Measurements from ENCODE around the gene ARFGEF2.
"Not testable (repeated sequence)": the region's sequence is repeated elsewhere in the genome, so short reads cannot be mapped to it uniquely, and the experiment has no call there.

The ARFGEF2 gene

GRCh38 chr20:48995589-48995988, 74.1 kb downstream of the ARFGEF2 start:
- DNase-seq (ENCODE audit: low read depth in 2 of 2): no peak

- no peak for DNase-seq (ENCODE audit: low read depth in 2 of 2)
Measured at GRCh38 chr20:48999890-49000870, 78.7 kb downstream of the ARFGEF2 start.

- DNase-seq (ENCODE audit: low read depth in 2 of 2): no peak
Measured at GRCh38 chr20:49001741-49002140, 80.2 kb downstream of the ARFGEF2 start.

DNA sequence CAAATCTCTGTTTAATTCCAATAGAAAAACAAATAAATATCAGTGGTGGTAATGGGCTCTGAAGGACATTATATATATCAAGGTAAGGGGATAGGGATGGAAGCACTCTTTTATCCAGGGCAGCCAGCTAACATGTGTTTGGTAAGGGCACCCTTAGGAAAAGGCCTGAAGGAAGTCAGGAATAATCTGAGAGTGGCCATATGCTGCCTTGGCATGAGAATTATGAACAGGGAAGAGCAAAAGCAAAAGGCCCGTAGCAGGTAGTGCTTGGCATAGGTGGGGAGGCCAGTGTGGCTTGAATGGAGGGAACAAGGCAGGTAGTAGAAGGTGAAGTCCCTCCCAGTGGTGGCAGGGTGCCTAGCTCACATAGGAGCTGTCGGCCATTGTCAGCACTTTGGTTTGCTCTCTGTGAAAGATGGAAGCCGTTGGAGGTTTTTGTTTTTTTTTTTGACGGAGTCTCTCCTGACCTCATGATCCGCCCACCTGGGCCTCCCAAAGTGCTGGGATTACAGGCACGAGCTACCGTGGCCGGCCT, 85.0 kb downstream of the ARFGEF2 start:
- no peak for DNase-seq (ENCODE audit: low read depth in 2 of 2)

- no peak for DNase-seq (ENCODE audit: low read depth in 2 of 2)
Measured at GRCh38 chr20:49009899-49010631, 88.6 kb downstream of the ARFGEF2 start.

GRCh38 chr20:49024220-49024619, 102.7 kb downstream of the ARFGEF2 start:
- DNase-seq (ENCODE audit: low read depth in 2 of 2): no peak

DNA sequence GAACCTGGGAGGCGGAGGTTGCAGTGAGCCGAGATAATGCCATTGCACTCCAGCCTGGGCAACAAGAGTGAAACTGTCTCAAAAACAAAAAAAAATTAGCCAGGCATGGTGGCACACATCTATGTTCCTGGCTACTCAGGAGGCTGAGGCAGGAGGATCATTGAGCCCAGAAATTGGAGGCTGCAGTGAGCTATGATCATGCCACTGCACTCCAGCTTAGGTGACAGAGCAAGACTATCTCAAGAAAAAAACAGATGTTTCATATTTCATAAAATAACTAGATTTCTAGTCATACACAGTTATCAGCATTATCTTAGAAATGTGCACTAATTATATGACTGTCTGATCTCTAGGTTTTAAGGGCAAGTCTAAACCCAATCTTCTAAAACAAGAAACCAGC, 106.7 kb downstream of the ARFGEF2 start:
- DNase-seq (ENCODE audit: low read depth in 2 of 2): not testable (repeated sequence)

- no peak for DNase-seq (ENCODE audit: low read depth in 2 of 2)
Measured at GRCh38 chr20:49028684-49029083, 107.2 kb downstream of the ARFGEF2 start.

DNA sequence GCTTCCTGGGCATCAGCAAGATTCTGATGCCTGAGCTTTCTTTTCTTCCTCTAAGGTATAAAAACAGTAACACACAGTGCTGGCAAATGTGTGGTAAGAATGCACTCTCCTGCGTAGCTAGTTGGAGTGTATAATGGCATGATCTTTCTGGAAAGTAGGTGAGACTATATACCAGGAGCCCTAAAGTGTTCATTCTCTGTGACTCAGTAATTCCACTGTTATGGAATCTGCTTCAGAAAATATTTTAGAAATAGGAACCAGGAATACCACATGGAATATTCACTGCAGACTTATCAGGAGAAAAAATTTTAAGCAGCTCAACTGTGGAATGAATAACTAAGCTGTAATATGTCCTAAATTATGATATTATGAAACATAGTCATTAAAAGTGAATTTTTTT, 107.7 kb downstream of the ARFGEF2 start:
- DNase-seq (ENCODE audit: low read depth in 2 of 2): no peak

GRCh38 chr20:49030954-49031619, 109.6 kb downstream of the ARFGEF2 start:
- DNase-seq (ENCODE audit: low read depth in 2 of 2): no peak

DNA sequence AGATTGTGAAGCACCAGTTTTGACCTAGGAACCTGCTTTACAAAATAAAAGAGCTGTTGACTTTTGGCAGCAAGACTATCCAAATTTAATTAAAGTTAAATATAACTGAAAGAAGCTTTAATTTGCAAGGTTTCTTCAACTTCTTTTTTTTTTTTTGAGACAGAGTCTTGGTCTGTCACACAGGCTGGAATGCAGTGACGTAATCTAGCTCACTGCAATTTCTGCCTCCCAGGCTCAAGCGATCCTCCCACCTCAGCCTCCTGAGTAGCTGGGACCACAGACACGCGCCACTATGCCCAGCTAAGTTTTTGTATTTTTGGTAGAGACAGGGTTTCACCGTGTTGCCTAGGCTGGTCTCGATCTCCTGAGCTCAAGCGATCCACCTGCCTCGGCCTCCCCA, 110.9 kb downstream of the ARFGEF2 start:
- no peak for DNase-seq (ENCODE audit: low read depth in 2 of 2)

GRCh38 chr20:49034070-49034732, 112.7 kb downstream of the ARFGEF2 start:
- no peak for DNase-seq (ENCODE audit: low read depth in 2 of 2)

- no peak for DNase-seq (ENCODE audit: low read depth in 2 of 2)
Measured at GRCh38 chr20:49037962-49038387, 116.5 kb downstream of the ARFGEF2 start.

DNA sequence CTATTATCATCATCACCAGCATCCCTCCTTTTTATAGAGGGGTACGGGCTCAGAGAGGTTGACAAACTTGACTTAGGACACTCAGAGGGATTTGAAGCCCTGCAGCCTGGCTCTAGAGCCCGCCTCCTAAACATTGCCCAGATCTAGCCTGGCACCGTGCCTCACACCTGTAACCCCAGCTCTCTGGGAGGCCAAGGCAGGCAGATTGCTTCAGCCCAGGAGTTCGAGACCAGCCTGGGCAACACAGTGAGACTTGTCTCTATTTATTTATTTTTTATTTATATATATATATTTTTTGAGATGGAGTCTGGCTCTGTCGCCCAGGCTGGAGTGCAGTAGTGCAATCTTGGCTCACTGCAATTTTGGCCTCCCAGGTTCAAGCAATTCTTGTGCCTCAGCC, 118.3 kb downstream of the ARFGEF2 start:
- DNase-seq (ENCODE audit: low read depth in 2 of 2): no peak

DNA sequence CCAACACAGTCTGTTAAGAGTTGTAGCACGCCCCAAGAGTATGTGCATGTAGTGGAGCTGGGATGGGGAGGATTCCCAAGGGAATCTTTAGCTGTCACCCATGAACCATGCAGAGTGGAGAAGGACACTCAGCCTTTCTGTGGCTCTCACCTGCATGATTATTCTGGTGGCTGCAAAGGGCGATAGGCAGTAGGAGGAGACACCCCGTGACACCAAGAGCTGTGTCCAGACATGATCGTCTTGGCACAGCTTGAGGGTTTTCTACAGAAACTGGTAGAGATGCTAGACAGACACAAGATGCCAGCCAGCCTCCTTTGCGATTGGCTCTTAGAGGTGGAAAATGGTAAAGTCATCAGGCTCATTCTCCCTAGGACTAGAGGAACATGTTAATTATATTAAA, 121.5 kb downstream of the ARFGEF2 start:
- DNase-seq (ENCODE audit: low read depth in 2 of 2): no peak

- DNase-seq (ENCODE audit: low read depth in 2 of 2): no peak
Measured at GRCh38 chr20:49045440-49046086, 124.1 kb downstream of the ARFGEF2 start.

DNA sequence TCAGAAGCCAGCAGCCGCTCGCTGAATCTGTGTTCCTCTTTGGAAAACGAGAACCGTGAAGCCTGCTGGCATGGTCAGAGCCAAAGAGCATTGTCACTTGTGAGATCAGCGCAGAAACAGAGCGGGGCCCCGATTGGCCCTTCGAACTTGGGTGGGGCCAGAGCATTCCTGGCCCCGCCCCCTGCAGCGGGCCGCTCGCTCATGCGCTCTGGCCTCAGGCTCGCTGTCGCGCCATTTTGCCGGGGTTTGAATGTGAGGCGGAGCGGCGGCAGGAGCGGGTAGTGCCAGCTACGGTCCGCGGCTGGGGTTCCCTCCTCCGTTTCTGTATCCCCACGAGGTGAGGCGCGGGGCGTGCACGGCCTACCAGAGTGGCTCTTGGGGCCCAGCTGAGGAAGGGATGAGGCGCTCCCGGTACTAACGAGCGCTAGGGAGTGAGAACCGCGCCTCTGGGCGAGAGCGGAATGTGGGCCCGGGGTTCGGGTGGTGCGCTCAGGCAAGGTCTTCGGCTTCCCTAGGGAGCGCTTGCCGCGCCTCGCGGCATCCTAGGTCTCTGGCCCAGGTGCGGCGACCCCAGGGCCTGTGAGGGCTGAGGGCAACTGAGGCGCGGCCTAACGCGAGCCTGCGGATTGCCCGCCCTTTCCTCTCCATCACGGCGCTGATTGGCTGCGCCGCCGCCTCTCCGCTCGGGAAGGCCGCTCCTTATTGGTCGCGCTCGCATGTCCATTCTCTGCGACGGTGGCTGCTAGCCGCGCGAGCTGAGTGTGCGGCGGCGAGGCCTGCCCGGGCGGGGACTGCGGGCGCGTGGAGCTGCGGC, 124.8 kb downstream of the ARFGEF2 start, which contains the start of gene CSE1L:
Gene CSE1L, plus strand, starts transcription at position 226 of the 814 bp plus-strand sequence. CDS start 12,152 bp downstream, outside the sequence.
- peak; percentile 92 to 94 for DNase-seq (ENCODE audit: low read depth in 2 of 2)

- no peak for DNase-seq (ENCODE audit: low read depth in 2 of 2)
Measured at GRCh38 chr20:49052334-49052733, 130.8 kb downstream of the ARFGEF2 start.

DNA sequence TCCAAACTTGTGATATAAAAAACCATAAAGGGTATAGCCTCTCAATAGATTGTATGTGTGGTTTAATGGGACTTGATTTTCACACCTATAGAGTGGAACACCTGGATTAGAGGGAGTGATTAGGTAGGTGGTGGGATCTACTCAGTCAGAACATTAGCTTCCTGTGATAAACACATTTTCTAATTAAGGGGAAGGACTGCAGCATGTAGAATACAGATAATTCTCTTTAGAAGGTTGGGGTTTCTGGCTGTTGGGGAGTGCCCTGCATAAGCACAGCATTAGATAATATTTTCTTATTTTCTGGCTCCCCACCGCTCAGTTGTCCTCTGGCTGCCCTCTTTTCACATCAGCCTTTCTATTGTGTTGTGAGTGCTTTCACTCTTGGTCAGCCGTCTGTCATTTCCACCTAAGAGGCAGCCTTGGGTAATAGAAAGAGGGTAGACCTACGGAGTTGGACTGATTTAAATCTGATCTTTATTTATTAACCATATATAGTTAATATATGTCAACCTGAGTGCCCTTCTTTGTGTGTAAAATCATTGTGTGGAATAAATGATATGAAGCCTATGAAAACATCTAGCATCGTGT, 132.6 kb downstream of the ARFGEF2 start:
- DNase-seq (ENCODE audit: low read depth in 2 of 2): no peak
